ENCODE data around the gene WDR17. TPM values are rescaled to one million over a fixed set of nuclear protein-coding genes. Genes with fewer than 3 reads are reported as not detected.

WDR17 gene
- total and polyA plus RNA-seq, 2 donors (not counting 1 experiment from before 2014, with no cell fraction given): 1.7 to 4.5 TPM

DNA sequence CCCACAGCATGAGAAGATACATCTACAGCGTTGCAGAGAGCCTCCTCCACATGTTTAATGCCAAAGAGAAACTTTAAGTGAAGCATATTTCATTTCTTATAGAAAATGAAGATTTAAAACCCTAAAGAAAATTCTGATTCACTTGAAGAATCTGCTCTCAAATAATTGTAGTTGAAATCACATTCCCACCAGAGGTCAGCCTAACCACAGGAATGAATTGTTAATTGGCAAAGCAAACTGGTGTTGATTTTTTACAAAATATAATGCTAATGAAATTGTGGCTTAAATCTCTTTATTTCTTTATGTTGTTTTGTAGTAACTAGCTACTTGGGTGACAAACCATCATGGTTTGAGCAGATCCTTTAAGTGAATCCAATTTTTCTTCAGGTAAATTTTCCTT lies 31.1 kb upstream of the WDR17 start:
- DNase-seq (ENCODE audit: low read depth in 2 of 2): peak; percentile 45 to 80
- Histone ChIP-seq H3K4me2 (ENCODE audit: extremely low read depth, insufficient read depth, low read length) (no peak overlapping the region), H3K27ac (ENCODE audit: insufficient read depth, low read length) (no peak overlapping the region), H4K20me1 (ENCODE audit: control insufficient read depth, extremely low read depth, insufficient read depth, low read length) (no peaks in the 10 kb centered on the region), H3K9ac (ENCODE audit: insufficient read depth, low read length) (no peak overlapping the region), H3K36me3 (ENCODE audit: control insufficient read depth, insufficient read depth, low read length) (no peaks in the 10 kb centered on the region), H3K4me3 (replicated peaks in 1 of 4; ENCODE audit: control extremely low read depth in 1 of 4, insufficient read depth in 1 of 4, low read depth in 3 of 4, low read length in 4 of 4) (no peak overlapping the region), H3K27me3 (ENCODE audit: control insufficient read depth, insufficient read depth, low read length) (no peaks in the 10 kb centered on the region), H3K4me1 (ENCODE audit: control insufficient read depth, extremely low read depth, insufficient read depth, low read length) (no peaks in the 10 kb centered on the region), H3K79me2 (ENCODE audit: control insufficient read depth, insufficient read depth, low read length) (no peaks in the 10 kb centered on the region), H2AFZ (ENCODE audit: low read length) (no peak overlapping the region), H3K9me3 (ENCODE audit: control insufficient read depth, insufficient read depth, low read depth, low read length) (no peaks in the 10 kb centered on the region)
- TF ChIP-seq, protein P1, sequence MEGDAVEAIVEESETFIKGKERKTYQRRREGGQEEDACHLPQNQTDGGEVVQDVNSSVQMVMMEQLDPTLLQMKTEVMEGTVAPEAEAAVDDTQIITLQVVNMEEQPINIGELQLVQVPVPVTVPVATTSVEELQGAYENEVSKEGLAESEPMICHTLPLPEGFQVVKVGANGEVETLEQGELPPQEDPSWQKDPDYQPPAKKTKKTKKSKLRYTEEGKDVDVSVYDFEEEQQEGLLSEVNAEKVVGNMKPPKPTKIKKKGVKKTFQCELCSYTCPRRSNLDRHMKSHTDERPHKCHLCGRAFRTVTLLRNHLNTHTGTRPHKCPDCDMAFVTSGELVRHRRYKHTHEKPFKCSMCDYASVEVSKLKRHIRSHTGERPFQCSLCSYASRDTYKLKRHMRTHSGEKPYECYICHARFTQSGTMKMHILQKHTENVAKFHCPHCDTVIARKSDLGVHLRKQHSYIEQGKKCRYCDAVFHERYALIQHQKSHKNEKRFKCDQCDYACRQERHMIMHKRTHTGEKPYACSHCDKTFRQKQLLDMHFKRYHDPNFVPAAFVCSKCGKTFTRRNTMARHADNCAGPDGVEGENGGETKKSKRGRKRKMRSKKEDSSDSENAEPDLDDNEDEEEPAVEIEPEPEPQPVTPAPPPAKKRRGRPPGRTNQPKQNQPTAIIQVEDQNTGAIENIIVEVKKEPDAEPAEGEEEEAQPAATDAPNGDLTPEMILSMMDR (conservative IDR thresholded peaks at IDR 0.05 in 1 of 2, IDR thresholded peaks at IDR 0.05 in 1 of 2; ENCODE audit: low read depth in 1 of 2, low read length in 2 of 2): peak in 1 of 2 donors; percentile 34
- TF ChIP-seq EZH2 (IDR thresholded peaks at IDR 0.05; ENCODE audit: low read length, missing control alignments): no peak

DNA sequence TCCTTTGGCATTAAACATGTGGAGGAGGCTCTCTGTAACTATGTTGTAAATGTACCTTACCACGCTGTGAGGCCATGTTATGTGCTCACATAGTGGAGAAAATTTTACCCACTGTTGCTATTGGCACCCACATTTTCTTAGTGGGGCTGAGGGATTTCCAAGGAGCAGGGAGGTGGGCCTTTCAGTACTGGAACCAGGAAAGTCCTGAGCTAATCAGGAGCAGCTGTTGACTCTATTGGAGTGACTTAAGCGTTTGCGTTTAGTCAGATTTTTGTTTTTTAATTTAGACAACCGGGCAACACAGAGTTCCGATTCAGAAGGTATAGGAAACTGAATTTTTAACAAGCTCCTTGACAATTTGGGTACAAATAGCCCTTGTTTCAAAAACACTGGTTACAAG lies 30.7 kb upstream of the WDR17 start:
- Histone ChIP-seq H3K9ac (ENCODE audit: insufficient read depth, low read length) (no peak overlapping the region), H4K20me1 (ENCODE audit: control insufficient read depth, extremely low read depth, insufficient read depth, low read length) (no peaks in the 10 kb centered on the region), H3K27me3 (ENCODE audit: control insufficient read depth, insufficient read depth, low read length) (no peaks in the 10 kb centered on the region), H3K4me3 (replicated peaks in 1 of 4; ENCODE audit: control extremely low read depth in 1 of 4, insufficient read depth in 1 of 4, low read depth in 3 of 4, low read length in 4 of 4) (no peak overlapping the region), H2AFZ (ENCODE audit: low read length) (no peak overlapping the region), H3K9me3 (ENCODE audit: control insufficient read depth, insufficient read depth, low read depth, low read length) (no peaks in the 10 kb centered on the region), H3K27ac (ENCODE audit: insufficient read depth, low read length) (no peak overlapping the region), H3K4me2 (ENCODE audit: extremely low read depth, insufficient read depth, low read length) (no peak overlapping the region), H3K79me2 (ENCODE audit: control insufficient read depth, insufficient read depth, low read length) (no peaks in the 10 kb centered on the region), H3K36me3 (ENCODE audit: control insufficient read depth, insufficient read depth, low read length) (no peaks in the 10 kb centered on the region), H3K4me1 (ENCODE audit: control insufficient read depth, extremely low read depth, insufficient read depth, low read length) (no peaks in the 10 kb centered on the region)
- TF ChIP-seq, protein P1 (conservative IDR thresholded peaks at IDR 0.05 in 1 of 2, IDR thresholded peaks at IDR 0.05 in 1 of 2; ENCODE audit: low read depth in 1 of 2, low read length in 2 of 2): no peak
- TF ChIP-seq EZH2 (IDR thresholded peaks at IDR 0.05; ENCODE audit: low read length, missing control alignments): no peak
- peak in 1 of 2 donors; percentile 18 for DNase-seq (ENCODE audit: low read depth in 2 of 2)

DNA sequence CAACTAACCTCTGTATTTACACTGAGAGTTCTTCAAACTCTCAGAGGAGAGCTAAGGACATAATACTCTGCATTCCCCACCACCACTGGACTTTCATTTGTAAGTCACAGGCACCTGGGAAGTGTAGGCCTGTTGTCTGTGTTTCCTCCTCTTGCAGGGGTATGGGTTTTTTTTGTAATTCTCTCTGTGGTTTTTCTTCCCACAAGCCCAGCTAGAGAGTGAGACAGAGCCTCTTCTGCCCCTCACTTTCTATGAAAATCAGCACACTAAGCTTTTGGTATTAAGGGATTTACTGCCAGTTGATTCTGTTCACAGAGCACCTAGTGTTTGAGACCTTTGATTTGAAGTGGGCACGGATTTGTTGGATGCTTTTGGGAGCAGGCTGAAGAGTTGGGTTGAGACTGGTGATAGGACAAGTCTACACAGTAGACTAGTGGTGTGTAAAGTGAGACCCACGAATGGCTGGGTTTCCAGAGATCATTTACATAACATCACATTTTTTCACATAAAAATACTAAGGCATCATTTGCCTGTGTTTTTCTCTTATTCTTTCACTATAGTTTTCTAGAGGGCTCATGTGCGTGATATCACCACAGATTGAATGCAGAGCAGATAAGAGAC lies 28.9 kb upstream of the WDR17 start:
- H3K9ac ChIP-seq (ENCODE audit: insufficient read depth, low read length): no peak overlapping the region
- H4K20me1 ChIP-seq (ENCODE audit: control insufficient read depth, extremely low read depth, insufficient read depth, low read length): no peaks in the 10 kb centered on the region
- H3K36me3 ChIP-seq (ENCODE audit: control insufficient read depth, insufficient read depth, low read length): no peaks in the 10 kb centered on the region
- no peaks in the 10 kb centered on the region for H3K4me1 ChIP-seq (ENCODE audit: control insufficient read depth, extremely low read depth, insufficient read depth, low read length)
- no peaks in the 10 kb centered on the region for H3K27me3 ChIP-seq (ENCODE audit: control insufficient read depth, insufficient read depth, low read length)
- H3K9me3 ChIP-seq (ENCODE audit: control insufficient read depth, insufficient read depth, low read depth, low read length): no peaks in the 10 kb centered on the region
- H3K79me2 ChIP-seq (ENCODE audit: control insufficient read depth, insufficient read depth, low read length): no peaks in the 10 kb centered on the region
- H3K4me2 ChIP-seq (ENCODE audit: extremely low read depth, insufficient read depth, low read length): no peak overlapping the region
- no peak overlapping the region for H3K4me3 ChIP-seq (replicated peaks in 1 of 4; ENCODE audit: control extremely low read depth in 1 of 4, insufficient read depth in 1 of 4, low read depth in 3 of 4, low read length in 4 of 4)
- H2AFZ ChIP-seq (ENCODE audit: low read length): no peak overlapping the region
- TF ChIP-seq EZH2 (IDR thresholded peaks at IDR 0.05; ENCODE audit: low read length, missing control alignments): no peak
- TF ChIP-seq, protein P1 (conservative IDR thresholded peaks at IDR 0.05 in 1 of 2, IDR thresholded peaks at IDR 0.05 in 1 of 2; ENCODE audit: low read depth in 1 of 2, low read length in 2 of 2): no peak
- H3K27ac ChIP-seq (ENCODE audit: insufficient read depth, low read length): no peak overlapping the region
- DNase-seq (ENCODE audit: low read depth in 2 of 2): no peak
